K562 (cell line): ENCODE results near the gene ACTN1. TPM values are rescaled to one million over a fixed set of nuclear protein-coding genes. Genes with fewer than 3 reads are reported as not detected.

Source experiments
- ARID2 ChIP-seq: fragments of 450-650 bp; IDR thresholded peaks from 2 replicates; pipeline ENCODE4 v1.6.1; 2017; ENCODE audit warnings: antibody characterized with exemption, mild to moderate bottlenecking
- BCOR ChIP-seq: fragments of 450-650 bp; IDR thresholded peaks from 2 replicates; pipeline ENCODE4 v1.6.1; 2016
- FIP1L1 ChIP-seq: fragments of 200-400 bp; formaldehyde crosslinking; IDR thresholded peaks from 2 replicates; pipeline ENCODE4 v1.6.1; 2018; ENCODE audit warnings: mild to moderate bottlenecking, low read depth, low read length; ENCODE audit not compliant: poor library complexity, severe bottlenecking
- NFATC3 ChIP-seq: fragments of 450-650 bp; IDR thresholded peaks from 2 replicates; pipeline ENCODE4 v1.6.1; 2017; ENCODE audit warnings: mild to moderate bottlenecking
- NFE2 ChIP-seq: IDR thresholded peaks from 2 replicates; pipeline ENCODE4 v1.6.1; 2014; ENCODE audit warnings: antibody characterized with exemption, low read depth
- PHB ChIP-seq: fragments of 250-450 bp; sonication (Bioruptor Pico); IDR thresholded peaks from 2 replicates; pipeline ENCODE4 v1.5.0; 2021
- SNRNP70 ChIP-seq: fragments of 200-400 bp; formaldehyde crosslinking; optimal IDR thresholded peaks from 2 replicates; pipeline ENCODE3; 2017; ENCODE audit warnings: low read depth, low read length
- TOE1 ChIP-seq, 2 experiments: fragments of 450-650 bp in 1 of 2; sonication (generic) in 1 of 2; formaldehyde crosslinking in 1 of 2; IDR thresholded peaks; 2 replicates each; pipeline versions ENCODE4 v1.7.1 to v1.8.0; 2016 to 2022; ENCODE audit warnings: borderline replicate concordance in 2 of 2, mild to moderate bottlenecking in 2 of 2, antibody characterized with exemption in 1 of 2, inconsistent platforms in 1 of 2, low read depth in 1 of 2, missing genetic modification reagents in 1 of 2, moderate library complexity in 1 of 2
- ZNF77 ChIP-seq: fragments of 250-450 bp; sonication (Bioruptor Pico); IDR thresholded peaks from 2 replicates; pipeline ENCODE4 v1.5.0; 2020
- polyA plus RNA-seq, 8 experiments: library from polyadenylated mRNA; depleted of rRNA in 4 of 8; stranded (reverse) in 5 of 8; unstranded in 3 of 8; fragments of >200 nt; fragmentation: Nextera tagmentation in 2 of 8; fragmentation: Illumina TruSeq in 1 of 8; extraction: Ambion mirVana in 2 of 8; extraction: Trizol in 1 of 8; gene quantifications; 2 replicates each; pipeline versions ENCODE4 v1.2.1 to v1.2.3, GENCODE V29; 2011 to 2014; ENCODE audit warnings: inconsistent platforms in 1 of 8, missing spikeins in 1 of 8
- total RNA-seq, 7 experiments: library from RNA; depleted of rRNA in 6 of 7; stranded (reverse); fragments of >200 nt in 6 of 7; fragmentation: Illumina TruSeq in 2 of 7; extraction: Trizol in 2 of 7; gene quantifications; 2 replicates each; pipeline versions ENCODE4 v1.2.1 to v1.2.3, GENCODE V29; 2011 to 2021; ENCODE audit warnings: low replicate concordance in 1 of 7
- TF ChIP-seq, protein P1 (sequence below), 2 experiments: IDR thresholded peaks; 2 replicates each; pipeline ENCODE4 v1.6.1; 2011; ENCODE audit warnings: borderline replicate concordance in 1 of 2, control low read depth in 1 of 2, low read depth in 1 of 2, low read length in 1 of 2, mild to moderate bottlenecking in 1 of 2, mixed read lengths in 1 of 2, moderate library complexity in 1 of 2; ENCODE audit not compliant: insufficient read depth in 1 of 2, insufficient read length in 1 of 2, poor library complexity in 1 of 2, severe bottlenecking in 1 of 2; ENCODE audit errors: extremely low read depth in 1 of 2
- TF ChIP-seq, protein P2 (sequence below): fragments of 200-800 bp; sonication (Bioruptor generic); IDR thresholded peaks from 2 replicates; pipeline ENCODE4 v1.6.1; 2016; ENCODE audit warnings: missing genetic modification characterization, missing compliant biosample characterization

ACTN1 gene
- total and polyA plus RNA-seq, 9 of the 15 experiments (the other 6 are each of a cell fraction or from before 2014, with no cell fraction given): 2.2 to 67.7 (median 34.5) TPM

DNA sequence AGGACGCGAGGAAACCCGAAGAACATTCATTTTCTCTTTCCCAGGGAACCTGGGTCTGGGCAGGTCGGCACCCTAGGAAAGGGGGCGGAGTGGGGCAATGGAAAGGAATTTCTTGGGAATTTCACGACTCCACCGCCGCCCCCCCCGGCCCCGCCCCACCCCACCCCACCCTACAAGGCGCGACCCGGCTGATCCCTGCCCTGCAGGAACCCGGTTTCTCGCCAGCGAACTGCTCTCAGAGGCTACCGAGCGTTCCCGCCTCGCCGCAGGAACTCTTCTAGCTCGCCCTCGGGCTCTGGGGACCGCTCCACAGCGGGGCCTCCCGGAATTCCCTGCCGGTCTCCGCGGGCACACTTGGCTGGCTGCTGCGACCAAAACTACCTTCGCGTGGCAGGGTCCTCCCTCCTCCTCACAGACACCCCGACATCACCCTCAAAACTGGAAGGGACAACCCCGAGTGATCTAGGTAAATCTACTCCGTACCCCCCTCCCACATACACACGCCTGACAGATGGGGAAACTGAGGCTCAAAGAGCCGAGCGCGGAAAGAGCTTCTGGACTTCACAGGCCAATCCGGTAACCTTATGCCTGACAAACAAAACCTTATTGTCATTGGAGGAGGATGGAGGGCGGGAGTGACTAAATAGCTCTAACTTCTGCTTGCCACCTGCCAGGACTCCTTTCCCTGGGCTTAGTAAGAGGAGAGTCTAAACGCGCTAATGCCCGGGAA, 785 bp upstream of the ACTN1 start (continued):
- no peak for TF ChIP-seq ZNF77 (CRISPR knock-in tag)
- TF ChIP-seq, protein P1, sequence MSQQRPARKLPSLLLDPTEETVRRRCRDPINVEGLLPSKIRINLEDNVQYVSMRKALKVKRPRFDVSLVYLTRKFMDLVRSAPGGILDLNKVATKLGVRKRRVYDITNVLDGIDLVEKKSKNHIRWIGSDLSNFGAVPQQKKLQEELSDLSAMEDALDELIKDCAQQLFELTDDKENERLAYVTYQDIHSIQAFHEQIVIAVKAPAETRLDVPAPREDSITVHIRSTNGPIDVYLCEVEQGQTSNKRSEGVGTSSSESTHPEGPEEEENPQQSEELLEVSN (IDR thresholded peaks at IDR 0.05; ENCODE audit: borderline replicate concordance in 1 of 2, extremely low read depth in 1 of 2, insufficient read depth in 1 of 2, insufficient read length in 1 of 2, low read depth in 1 of 2, low read length in 1 of 2, poor library complexity in 1 of 2, severe bottlenecking in 1 of 2): peak in 1 of 2 experiments; percentile 14
- TF ChIP-seq PHB (CRISPR knock-in tag): no peak
- TF ChIP-seq ARID2: no peak
- TF ChIP-seq NFE2: no peak
- TF ChIP-seq SNRNP70: no peak
- 0 out of 2 replicates have a peak, but pooled peaks have one; percentile 4 for TF ChIP-seq TOE1 (IDR thresholded peaks at IDR 0.05; ENCODE audit: borderline replicate concordance)
- TF ChIP-seq TOE1 (CRISPR knock-in tag; IDR thresholded peaks at IDR 0.05; ENCODE audit: borderline replicate concordance, low read depth): no peak
- no peak for TF ChIP-seq FIP1L1
- TF ChIP-seq NFATC3: no peak
- 0 out of 2 replicates have a peak, but pooled peaks have one; percentile 17 for TF ChIP-seq BCOR
- TF ChIP-seq, protein P2, sequence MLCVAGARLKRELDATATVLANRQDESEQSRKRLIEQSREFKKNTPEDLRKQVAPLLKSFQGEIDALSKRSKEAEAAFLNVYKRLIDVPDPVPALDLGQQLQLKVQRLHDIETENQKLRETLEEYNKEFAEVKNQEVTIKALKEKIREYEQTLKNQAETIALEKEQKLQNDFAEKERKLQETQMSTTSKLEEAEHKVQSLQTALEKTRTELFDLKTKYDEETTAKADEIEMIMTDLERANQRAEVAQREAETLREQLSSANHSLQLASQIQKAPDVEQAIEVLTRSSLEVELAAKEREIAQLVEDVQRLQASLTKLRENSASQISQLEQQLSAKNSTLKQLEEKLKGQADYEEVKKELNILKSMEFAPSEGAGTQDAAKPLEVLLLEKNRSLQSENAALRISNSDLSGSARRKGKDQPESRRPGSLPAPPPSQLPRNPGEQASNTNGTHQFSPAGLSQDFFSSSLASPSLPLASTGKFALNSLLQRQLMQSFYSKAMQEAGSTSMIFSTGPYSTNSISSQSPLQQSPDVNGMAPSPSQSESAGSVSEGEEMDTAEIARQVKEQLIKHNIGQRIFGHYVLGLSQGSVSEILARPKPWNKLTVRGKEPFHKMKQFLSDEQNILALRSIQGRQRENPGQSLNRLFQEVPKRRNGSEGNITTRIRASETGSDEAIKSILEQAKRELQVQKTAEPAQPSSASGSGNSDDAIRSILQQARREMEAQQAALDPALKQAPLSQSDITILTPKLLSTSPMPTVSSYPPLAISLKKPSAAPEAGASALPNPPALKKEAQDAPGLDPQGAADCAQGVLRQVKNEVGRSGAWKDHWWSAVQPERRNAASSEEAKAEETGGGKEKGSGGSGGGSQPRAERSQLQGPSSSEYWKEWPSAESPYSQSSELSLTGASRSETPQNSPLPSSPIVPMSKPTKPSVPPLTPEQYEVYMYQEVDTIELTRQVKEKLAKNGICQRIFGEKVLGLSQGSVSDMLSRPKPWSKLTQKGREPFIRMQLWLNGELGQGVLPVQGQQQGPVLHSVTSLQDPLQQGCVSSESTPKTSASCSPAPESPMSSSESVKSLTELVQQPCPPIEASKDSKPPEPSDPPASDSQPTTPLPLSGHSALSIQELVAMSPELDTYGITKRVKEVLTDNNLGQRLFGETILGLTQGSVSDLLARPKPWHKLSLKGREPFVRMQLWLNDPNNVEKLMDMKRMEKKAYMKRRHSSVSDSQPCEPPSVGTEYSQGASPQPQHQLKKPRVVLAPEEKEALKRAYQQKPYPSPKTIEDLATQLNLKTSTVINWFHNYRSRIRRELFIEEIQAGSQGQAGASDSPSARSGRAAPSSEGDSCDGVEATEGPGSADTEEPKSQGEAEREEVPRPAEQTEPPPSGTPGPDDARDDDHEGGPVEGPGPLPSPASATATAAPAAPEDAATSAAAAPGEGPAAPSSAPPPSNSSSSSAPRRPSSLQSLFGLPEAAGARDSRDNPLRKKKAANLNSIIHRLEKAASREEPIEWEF (CRISPR knock-in tag): no peak
